Left ventricle myocardium inferior (tissue), 1 donor: ENCODE measurements around the gene FGF7. TPM values are rescaled to one million over a fixed set of nuclear protein-coding genes. Genes with fewer than 3 reads are reported as not detected.

Experiments used
- DNase-seq: peaks from one replicate; pipeline ENCODE4 v3.0.0-alpha.2; 2020
- H3K27ac ChIP-seq: fragments of 200-600 bp; replicated peaks from 2 replicates; pipeline ENCODE4 v1.8.0; 2021
- H3K27me3 ChIP-seq: fragments of 200-600 bp; 2 replicates; pipeline ENCODE4 v1.8.0; 2021; ENCODE audit warnings: low read depth
- H3K36me3 ChIP-seq: fragments of 200-600 bp; 2 replicates; pipeline ENCODE4 v1.8.0; 2021
- H3K4me1 ChIP-seq: fragments of 200-600 bp; 2 replicates; pipeline ENCODE4 v1.8.0; 2021
- H3K4me3 ChIP-seq: fragments of 200-600 bp; 2 replicates; pipeline ENCODE4 v1.8.0; 2021; ENCODE audit warnings: mild to moderate bottlenecking, moderate library complexity
- H3K9me3 ChIP-seq: fragments of 200-600 bp; replicated peaks from 2 replicates; pipeline ENCODE4 v1.8.0; 2021
- CTCF ChIP-seq: fragments of 200-600 bp; IDR thresholded peaks from 2 replicates; pipeline ENCODE4 v1.8.0; 2021; ENCODE audit warnings: antibody characterized with exemption, mild to moderate bottlenecking, borderline replicate concordance
- intact Hi-C: fragments of 100-400 bp; cut with micrococcal nuclease; formaldehyde crosslinking; loops from one replicate; pipeline ENCODE4 v1.11.0; 2022
- total RNA-seq: library from RNA; stranded (reverse); fragmentation: NEBNext Ultra II Directional; extraction: Animal tissue kit (Norgen Biotek cat#: 25700); gene quantifications from one replicate; pipeline ENCODE4 v1.2.1, GENCODE V29; 2021
- donor health status: DM: no; HTN: yes; CAD: no; lungs with severe emphysema.

FGF7 gene
- total RNA-seq, 1 donor from 2014 or later = 34.1 TPM

DNA sequence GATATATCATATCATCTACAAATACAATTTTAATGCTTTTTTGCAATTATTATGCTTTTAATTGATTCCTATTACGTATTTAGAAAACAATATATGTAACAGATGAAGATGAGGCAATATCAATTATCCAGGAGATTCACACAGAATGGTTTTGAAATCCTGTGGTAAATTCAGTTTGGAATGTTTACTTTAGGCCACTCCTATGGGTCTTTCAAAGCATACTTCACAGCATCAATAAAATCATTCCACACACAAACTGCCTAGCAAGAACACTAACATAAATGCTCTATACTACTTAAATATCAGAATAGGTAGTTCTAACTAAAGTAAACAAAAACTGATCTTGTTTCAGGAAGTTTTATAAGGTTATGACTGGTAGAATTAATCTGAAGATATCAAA is 107.0 kb downstream of the FGF7 start:
- DNase-seq = no peak
- no peaks in the 10 kb centered on the region for H3K4me1 ChIP-seq
- no peak overlapping the region for H3K4me3 ChIP-seq
- H3K27me3 ChIP-seq = no peaks in the 10 kb centered on the region
- H3K36me3 ChIP-seq = no peaks in the 10 kb centered on the region
- no peak overlapping the region for H3K27ac ChIP-seq
- intact Hi-C loops = no loop called here
- peaks cover 24% of the 10 kb centered on the region for H3K9me3 ChIP-seq
- TF ChIP-seq CTCF = no peak

Other genes starting within 250 kb of the FGF7 start
- 18.5 TPM for gene FAM227B, start 197.6 kb downstream of the FGF7 start, total RNA-seq
- 20.6 TPM for gene DTWD1, start 197.8 kb downstream of the FGF7 start, total RNA-seq